Colonic mucosa (tissue), 4 donors: Measurements from ENCODE around the gene RIMBP2. TPM values are rescaled to one million over a fixed set of nuclear protein-coding genes. Genes with fewer than 3 reads are reported as not detected.

Source experiments
- DNase-seq: peaks from one replicate; pipeline ENCODE4 v3.0.0-alpha.2; 2020
- H3K27ac ChIP-seq: fragments of 200-600 bp; one replicate; pipeline ENCODE4 v1.8.0; 2021
- H3K27me3 ChIP-seq: fragments of 200-600 bp; one replicate; pipeline ENCODE4 v1.8.0; 2021
- H3K36me3 ChIP-seq: fragments of 200-600 bp; one replicate; pipeline ENCODE4 v1.8.0; 2021
- H3K4me1 ChIP-seq: fragments of 200-600 bp; one replicate; pipeline ENCODE4 v1.8.0; 2021; ENCODE audit warnings: mild to moderate bottlenecking
- H3K4me3 ChIP-seq: fragments of 200-600 bp; one replicate; pipeline ENCODE4 v1.8.0; 2021
- H3K9ac ChIP-seq, 2 donors: one replicate each; pipeline ENCODE4 v1.7.0; 2013; ENCODE audit warnings: control low read depth in 2 of 2, low read depth in 2 of 2, low read length in 2 of 2
- H3K9me3 ChIP-seq: fragments of 200-600 bp; one replicate; pipeline ENCODE4 v1.8.0; 2021
- CTCF ChIP-seq: fragments of 200-600 bp; IDR thresholded peaks from one replicate; pipeline ENCODE4 v1.8.0; 2022; ENCODE audit warnings: antibody characterized with exemption, mild to moderate bottlenecking
- intact Hi-C: fragments of 100-400 bp; cut with DNase I; formaldehyde crosslinking; loops from one replicate; pipeline ENCODE4 v1.14.1; 2022
- total RNA-seq, 2 donors: library from RNA; stranded (reverse); fragmentation: NEBNext Ultra II Directional in 1 of 2; extraction: Animal tissue kit (Norgen Biotek cat#: 25700) in 1 of 2; gene quantifications; one replicate each; pipeline ENCODE4 v1.2.1, GENCODE V29; 2021
- donor health status: healthy.
- donor health status: DM: no; HTN: no; CAD: no.
- donor health status: DM: no; HTN: no; CAD: no.

The RIMBP2 gene
- total RNA-seq, 2 donors from 2014 or later = 4.8 to 5.6 TPM

- Histone ChIP-seq H3K4me3 (no peak overlapping the region), H3K9ac (no peak overlapping the region), H3K9me3 (no peaks in the 10 kb centered on the region), H3K4me1 (no peaks in the 10 kb centered on the region), H3K36me3 (no peaks in the 10 kb centered on the region), H3K27me3 (no peaks in the 10 kb centered on the region), H3K27ac (no peak overlapping the region)
- intact Hi-C loops = no loop called here
- no peak for DNase-seq
- no peak for TF ChIP-seq CTCF
Observed at GRCh38 chr12:130477701-130478100, 238.4 kb downstream of the RIMBP2 start.

- Histone ChIP-seq H3K4me3 (no peak overlapping the region), H3K9ac (no peak overlapping the region), H3K27me3 (no peaks in the 10 kb centered on the region), H3K4me1 (no peaks in the 10 kb centered on the region), H3K36me3 (no peaks in the 10 kb centered on the region), H3K9me3 (no peaks in the 10 kb centered on the region), H3K27ac (no peak overlapping the region)
- no peak for TF ChIP-seq CTCF
- intact Hi-C loops = no loop called here
- DNase-seq = no peak
Observed at GRCh38 chr12:130477266-130477665, 238.8 kb downstream of the RIMBP2 start.

- H3K27ac ChIP-seq = no peak overlapping the region
- no peaks in the 10 kb centered on the region for H3K27me3 ChIP-seq
- H3K4me1 ChIP-seq = no peaks in the 10 kb centered on the region
- no peaks in the 10 kb centered on the region for H3K9me3 ChIP-seq
- DNase-seq = no peak
- intact Hi-C loops = no loop called here
- TF ChIP-seq CTCF = no peak
- no peak overlapping the region for H3K4me3 ChIP-seq
- no peaks in the 10 kb centered on the region for H3K36me3 ChIP-seq
- no peak overlapping the region for H3K9ac ChIP-seq
Observed at GRCh38 chr12:130476451-130477135, 239.5 kb downstream of the RIMBP2 start.

- DNase-seq = no peak
- H3K27me3 ChIP-seq = no peaks in the 10 kb centered on the region
- no peak for TF ChIP-seq CTCF
- H3K4me1 ChIP-seq = no peaks in the 10 kb centered on the region
- H3K27ac ChIP-seq = no peak overlapping the region
- intact Hi-C loops = no loop called here
- H3K36me3 ChIP-seq = no peaks in the 10 kb centered on the region
- no peaks in the 10 kb centered on the region for H3K9me3 ChIP-seq
- no peak overlapping the region for H3K9ac ChIP-seq
- H3K4me3 ChIP-seq = no peak overlapping the region
Observed at GRCh38 chr12:130474599-130475269, 241.4 kb downstream of the RIMBP2 start.

GRCh38 chr12:130473266-130473665 lies 242.8 kb downstream of the RIMBP2 start:
- no peak for TF ChIP-seq CTCF
- no peak overlapping the region for H3K27ac ChIP-seq
- H3K9me3 ChIP-seq = no peaks in the 10 kb centered on the region
- no peak overlapping the region for H3K4me3 ChIP-seq
- DNase-seq = no peak
- H3K36me3 ChIP-seq = no peaks in the 10 kb centered on the region
- H3K9ac ChIP-seq = no peak overlapping the region
- intact Hi-C loops = no loop called here
- H3K27me3 ChIP-seq = no peaks in the 10 kb centered on the region
- no peaks in the 10 kb centered on the region for H3K4me1 ChIP-seq
